Hepatocyte (in vitro differentiated cells): ENCODE data around the gene CUL1.

Experiments used
- CTCF ChIP-seq: fragments of 200-600 bp; sonication (generic); IDR thresholded peaks from 2 replicates; pipeline ENCODE4 v1.5.1; 2016; ENCODE audit warnings: antibody characterized with exemption, mild to moderate bottlenecking; ENCODE audit not compliant: poor library complexity
- EZH2 ChIP-seq: fragments of 200-600 bp; sonication (generic); IDR thresholded peaks from 2 replicates; pipeline ENCODE4 v1.6.1; 2016; ENCODE audit warnings: antibody characterized with exemption, mild to moderate bottlenecking, borderline replicate concordance

- TF ChIP-seq CTCF (no peak), EZH2 (no peak)
Measured at GRCh38 chr7:148699024-148699781, 500 bp downstream of the CUL1 start.
